Endometrial microvascular endothelial cells (primary cell): Measurements from ENCODE around the gene P4HA2. TPM values are rescaled to one million over a fixed set of nuclear protein-coding genes. Genes with fewer than 3 reads are reported as not detected.
"Not testable (repeated sequence)": the region's sequence is repeated elsewhere in the genome, so short reads cannot be mapped to it uniquely, and the experiment has no call there.

Source experiments
- in situ Hi-C: cut with HindIII; loops from 2 replicates; pipeline ENCODE4 v1.10.0; 2017; ENCODE audit warnings: low sequenced_read_pairs, low pct_unique_long_range_greater_than_20kb; ENCODE audit errors: inconsistent ontology term
- total RNA-seq: library from RNA; depleted of rRNA; stranded (reverse); fragments of >200 nt; gene quantifications from one replicate; pipeline ENCODE4 v1.2.3, GENCODE V29; 2015; ENCODE audit errors: inconsistent ontology term

Gene P4HA2
- total RNA-seq, 1 donor from 2014 or later = 49.0 TPM

DNA sequence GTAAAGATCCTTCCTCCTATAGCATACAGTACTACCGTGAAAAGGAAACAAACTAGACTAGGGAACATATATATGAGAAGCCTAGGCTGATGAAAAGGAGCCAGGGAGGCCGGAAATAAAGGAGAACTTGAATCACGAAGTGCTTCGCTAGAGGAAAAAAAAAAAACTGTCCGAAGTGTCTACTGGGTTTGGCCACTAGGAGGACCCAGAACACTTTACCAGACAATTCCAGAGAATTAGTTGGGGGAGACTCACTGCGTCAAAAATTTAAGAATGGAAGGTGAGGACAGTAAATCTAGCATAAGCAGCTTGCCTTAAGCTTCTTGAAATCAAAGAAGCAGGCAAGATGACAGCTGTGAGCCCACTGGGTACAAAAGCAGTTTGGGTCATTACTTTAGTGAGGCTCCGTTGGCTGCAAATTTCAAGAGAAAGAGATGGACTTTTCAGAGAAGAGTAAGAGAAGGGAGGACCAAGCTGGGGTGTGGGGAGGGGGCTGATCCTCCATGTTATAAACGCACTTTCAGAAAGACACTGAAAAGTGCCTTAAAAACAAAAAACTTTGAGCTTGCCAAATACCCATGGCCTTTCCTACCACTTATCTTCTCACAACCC is 47.4 kb downstream of the P4HA2 start:
- in situ Hi-C loops = no loop called here

DNA sequence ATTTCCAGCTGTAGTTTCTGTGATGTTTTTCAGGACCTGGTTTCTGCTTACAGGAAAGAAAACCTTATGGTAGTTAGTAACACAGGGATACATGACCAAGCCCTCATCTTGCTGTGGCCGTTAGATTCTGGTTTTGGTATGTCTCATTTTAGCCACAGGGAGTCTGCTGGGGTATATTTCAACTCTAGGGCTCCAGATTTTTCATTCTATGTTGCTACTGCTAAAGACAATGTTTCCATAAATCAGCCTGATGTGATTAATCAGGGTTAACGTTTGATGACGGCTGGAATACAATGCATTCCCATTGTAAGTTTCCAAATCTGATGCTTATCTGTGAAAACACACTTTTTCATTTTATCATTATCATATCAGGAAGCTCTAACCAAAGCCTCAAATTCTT is 48.2 kb downstream of the P4HA2 start:
- in situ Hi-C loops = no loop called here

DNA sequence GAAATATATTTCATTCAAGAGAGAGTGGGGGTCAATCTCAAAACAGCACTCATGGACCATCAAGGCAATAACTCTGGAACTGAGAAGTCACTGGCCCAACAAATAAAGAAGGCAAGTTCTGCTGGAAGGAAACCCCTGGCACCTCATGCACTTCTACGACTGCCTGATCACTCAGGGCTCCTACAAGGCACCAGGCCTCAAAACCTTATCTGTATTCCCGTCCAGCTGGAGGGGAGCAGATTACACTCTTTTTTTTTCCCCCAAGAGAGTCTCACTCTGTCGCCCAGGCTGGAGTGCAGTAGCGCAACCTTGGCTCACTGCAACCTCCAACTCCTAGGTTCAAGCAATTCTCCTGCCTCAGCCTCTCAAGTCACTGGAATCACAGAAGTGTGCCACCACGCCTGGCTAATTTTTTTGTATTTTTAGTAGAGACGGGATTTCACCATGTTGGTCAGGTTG is 49.9 kb downstream of the P4HA2 start:
- in situ Hi-C loops = no loop called here

DNA sequence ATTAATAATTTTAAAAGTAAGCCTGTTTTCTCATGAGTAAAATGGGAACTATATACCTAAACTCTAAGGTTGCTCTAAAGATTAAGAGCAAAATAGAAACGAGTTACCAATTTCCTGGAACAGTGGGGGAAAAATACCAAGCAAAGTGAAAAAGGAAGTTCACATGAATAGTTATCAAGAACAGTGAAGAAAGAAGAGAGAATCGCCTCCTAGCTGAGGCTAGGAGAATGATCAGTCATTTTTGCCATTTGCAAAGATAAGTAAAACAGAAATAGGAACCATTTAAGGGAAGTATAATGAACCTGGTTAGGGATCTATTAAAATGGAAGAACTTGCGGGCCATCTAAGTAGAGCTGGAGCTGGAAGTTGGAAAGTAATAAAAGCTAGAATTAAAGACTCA is 50.7 kb downstream of the P4HA2 start:
- in situ Hi-C loops = no loop called here

DNA sequence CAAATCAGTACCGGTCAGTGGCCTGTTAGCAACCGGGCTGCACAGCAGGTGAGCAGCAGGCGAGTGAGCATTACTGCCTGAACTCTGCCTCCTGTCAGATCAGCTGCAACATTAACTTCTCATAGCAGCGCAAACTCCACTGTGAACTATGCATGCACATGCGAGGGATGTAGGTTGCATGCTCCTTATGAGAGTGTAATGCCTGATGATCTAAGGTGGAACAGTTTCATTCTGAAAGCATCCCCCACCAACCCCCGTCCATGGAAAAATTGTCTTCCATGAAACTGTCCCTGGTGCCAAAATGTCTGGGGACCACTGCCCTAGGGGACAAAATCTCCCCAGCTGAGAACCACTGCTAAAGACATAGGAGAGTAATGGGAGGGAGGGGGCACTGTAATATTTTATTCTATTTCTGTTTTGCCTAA is 51.1 kb downstream of the P4HA2 start:
- in situ Hi-C loops = no loop called here

DNA sequence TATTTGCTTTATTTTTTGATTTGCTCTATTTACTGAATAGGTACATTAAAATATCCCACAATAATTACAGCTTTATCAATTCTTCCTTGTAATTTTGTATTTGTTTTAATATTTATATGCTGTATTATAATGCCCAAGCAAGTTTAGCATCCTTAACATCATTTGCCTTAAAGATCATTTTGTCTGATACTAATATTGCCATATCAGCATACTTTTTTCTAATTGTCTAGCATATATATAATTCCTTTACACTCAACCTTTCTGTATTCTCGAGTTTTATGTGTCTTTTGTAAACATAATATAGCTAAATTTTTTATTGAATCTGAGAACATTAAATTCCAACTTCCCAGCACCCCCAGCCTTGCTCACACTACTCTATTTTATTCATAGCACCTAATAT is 64.7 kb downstream of the P4HA2 start:
- in situ Hi-C loops = no loop called here

DNA sequence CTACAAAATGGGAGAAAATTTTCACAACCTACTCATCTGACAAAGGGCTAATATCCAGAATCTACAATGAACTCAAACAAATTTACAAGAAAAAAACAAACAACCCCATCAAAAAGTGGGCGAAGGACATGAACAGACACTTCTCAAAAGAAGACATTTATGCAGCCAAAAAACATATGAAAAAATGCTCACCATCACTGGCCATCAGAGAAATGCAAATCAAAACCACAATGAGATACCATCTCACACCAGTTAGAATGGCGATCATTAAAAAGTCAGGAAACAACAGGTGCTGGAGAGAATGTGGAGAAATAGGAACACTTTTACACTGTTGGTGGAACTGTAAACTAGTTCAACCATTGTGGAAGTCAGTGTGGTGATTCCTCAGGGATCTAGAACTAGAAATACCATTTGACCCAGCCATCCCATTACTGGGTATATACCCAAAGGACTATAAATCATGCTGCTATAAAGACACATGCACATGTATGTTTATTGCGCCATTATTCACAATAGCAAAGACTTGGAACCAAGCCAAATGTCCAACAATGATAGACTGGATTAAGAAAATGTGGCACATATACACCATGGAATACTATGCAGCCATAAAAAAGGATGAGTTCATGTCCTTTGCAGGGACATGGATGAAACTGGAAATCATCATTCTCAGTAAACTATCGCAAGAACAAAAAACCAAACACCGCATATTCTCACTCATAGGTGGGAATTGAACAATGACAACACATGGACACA is 65.9 kb downstream of the P4HA2 start:
- in situ Hi-C loops = not testable (repeated sequence)

DNA sequence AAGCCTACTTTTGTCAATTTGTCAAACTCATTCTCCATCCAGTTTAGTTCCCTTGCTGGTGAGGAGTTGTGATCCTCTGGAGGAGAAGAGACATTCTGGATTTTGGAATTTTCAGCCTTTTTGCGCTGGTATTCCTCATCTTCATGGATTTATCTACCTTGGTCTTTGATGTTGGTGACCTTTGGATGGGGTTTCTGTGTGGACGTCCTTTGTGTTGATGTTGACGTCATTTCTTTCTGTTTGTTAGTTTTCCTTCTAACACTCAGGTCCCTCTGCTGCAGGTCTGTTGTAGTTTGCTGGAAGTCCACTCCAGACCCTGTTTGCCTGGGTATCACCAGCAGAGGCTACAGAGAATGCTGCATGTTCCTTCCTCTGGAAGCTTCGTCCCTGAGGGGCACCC is 71.2 kb downstream of the P4HA2 start:
- in situ Hi-C loops = no loop called here

DNA sequence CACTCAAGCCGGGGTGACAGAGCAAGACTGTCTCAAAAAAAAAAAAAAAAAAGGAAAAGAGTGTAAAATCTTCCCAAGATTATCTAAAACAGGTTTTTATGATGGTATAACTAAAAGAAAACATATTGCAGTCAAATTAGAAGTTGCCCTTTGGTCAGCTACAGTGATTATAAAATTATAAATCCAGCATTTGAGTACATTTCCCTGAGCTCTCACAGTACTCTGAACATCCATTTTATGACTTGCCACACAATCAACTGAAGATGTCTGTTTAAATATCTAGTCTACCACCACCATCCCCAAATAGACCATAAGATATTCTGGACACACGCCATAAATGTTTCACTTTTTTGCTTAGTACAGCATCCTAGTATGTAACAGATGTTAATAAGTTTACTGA is 77.1 kb downstream of the P4HA2 start:
- in situ Hi-C loops = no loop called here

DNA sequence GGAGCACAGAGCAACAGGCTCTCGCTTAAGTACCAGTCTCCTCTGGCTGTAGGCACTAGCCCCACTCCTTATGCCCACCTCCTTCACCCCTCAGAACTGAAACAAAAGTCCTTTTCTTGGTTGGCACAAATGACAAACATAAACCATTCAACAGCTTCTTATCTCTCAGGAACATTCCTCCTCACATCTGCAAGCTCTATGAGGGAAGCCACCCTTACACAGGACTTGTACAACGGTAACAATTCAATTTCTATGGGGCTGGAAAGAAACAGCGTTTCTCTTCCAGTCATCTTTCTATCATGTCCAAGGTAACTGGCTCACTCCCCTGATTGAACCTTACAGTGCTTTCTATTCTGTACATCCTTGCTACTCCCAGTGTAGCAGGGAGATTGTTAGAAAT is 80.0 kb downstream of the P4HA2 start:
- in situ Hi-C loops = no loop called here

DNA sequence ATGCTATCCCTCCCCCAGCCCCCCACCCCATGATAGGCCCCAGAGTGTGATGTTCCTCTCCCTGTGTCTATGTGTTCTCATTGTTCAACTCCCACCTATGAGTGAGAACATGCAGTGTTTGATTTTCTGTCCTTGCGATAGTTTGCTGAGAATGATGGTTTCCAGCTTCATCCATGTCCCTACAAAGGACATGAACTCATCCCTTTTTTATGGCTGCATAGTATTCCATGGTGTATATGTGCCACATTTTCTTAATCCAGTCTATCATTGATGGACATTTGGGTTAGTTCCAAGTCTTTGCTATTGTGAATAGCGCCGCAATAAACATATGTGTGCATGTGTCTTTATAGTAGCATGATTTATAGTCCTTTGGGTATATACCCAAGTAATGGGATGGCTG is 82.3 kb downstream of the P4HA2 start:
- in situ Hi-C loops = not testable (repeated sequence)

DNA sequence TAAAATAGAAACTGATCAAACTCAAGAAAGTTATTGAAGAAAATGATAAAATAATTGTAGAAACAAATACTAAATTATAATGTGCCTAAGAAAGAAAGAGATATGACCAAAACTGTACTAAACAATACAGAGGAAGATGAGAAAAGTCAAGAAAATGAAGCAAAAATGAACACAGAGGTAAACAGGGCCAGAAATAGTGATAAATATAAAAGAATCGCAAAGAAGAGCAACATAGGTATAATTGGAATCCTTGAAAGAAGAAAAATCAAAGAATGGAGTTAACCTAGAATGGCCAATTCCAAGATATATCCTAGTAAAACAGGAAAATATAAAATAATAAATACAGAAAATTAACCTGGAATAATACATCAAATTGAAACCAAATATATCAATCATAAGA is 84.5 kb downstream of the P4HA2 start:
- in situ Hi-C loops = no loop called here

DNA sequence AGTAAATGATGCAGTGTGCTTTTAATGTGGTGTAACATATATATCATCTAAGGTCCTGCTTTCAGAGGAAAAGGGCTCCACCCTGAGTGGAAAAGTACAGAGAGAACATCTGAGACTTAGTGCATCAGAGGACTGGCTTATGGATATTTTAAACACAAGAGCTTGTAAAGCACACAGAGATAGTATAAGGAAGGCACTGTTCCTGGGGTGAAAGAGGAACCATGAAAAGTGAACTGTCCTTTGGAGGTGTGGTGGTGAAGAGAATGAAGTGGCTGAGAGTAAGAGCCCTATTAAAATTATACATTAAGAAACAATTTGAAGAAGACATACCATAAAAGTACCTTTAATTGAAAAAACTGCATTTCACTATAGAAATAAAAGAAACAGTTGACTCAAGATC is 85.2 kb downstream of the P4HA2 start:
- in situ Hi-C loops = no loop called here

Other genes starting within 250 kb of the P4HA2 start
- gene ACSL6, start 216.2 kb downstream of the P4HA2 start, total RNA-seq = not detected
- gene IL3, start 167.2 kb downstream of the P4HA2 start, total RNA-seq = not detected
- gene CSF2, start 154.1 kb downstream of the P4HA2 start, total RNA-seq = 2.9 TPM
- gene PDLIM4, start 29.8 kb upstream of the P4HA2 start, total RNA-seq = 113 TPM
- gene SLC22A4, start 66.5 kb upstream of the P4HA2 start, total RNA-seq = 8.5 TPM
- gene SLC22A5, start 141.9 kb upstream of the P4HA2 start, total RNA-seq = 4.1 TPM